ENCODE results near the gene SLC2A1.

SLC2A1 gene

GRCh38 chr1:42983693-42984092, 25.0 kb upstream of the SLC2A1 start:
- no peak overlapping the region for H3K27ac ChIP-seq (ENCODE audit: poor library complexity, severe bottlenecking)
- ATAC-seq (ENCODE audit: low read depth), result no peak
- H3K27me3 ChIP-seq (ENCODE audit: insufficient read depth, poor library complexity, severe bottlenecking), result no peaks in the 10 kb centered on the region
- no peaks in the 10 kb centered on the region for H3K4me1 ChIP-seq (ENCODE audit: insufficient read depth, poor library complexity, severe bottlenecking)
- H3K9me3 ChIP-seq (ENCODE audit: severe bottlenecking), result no peaks in the 10 kb centered on the region
- TF ChIP-seq, protein P1, sequence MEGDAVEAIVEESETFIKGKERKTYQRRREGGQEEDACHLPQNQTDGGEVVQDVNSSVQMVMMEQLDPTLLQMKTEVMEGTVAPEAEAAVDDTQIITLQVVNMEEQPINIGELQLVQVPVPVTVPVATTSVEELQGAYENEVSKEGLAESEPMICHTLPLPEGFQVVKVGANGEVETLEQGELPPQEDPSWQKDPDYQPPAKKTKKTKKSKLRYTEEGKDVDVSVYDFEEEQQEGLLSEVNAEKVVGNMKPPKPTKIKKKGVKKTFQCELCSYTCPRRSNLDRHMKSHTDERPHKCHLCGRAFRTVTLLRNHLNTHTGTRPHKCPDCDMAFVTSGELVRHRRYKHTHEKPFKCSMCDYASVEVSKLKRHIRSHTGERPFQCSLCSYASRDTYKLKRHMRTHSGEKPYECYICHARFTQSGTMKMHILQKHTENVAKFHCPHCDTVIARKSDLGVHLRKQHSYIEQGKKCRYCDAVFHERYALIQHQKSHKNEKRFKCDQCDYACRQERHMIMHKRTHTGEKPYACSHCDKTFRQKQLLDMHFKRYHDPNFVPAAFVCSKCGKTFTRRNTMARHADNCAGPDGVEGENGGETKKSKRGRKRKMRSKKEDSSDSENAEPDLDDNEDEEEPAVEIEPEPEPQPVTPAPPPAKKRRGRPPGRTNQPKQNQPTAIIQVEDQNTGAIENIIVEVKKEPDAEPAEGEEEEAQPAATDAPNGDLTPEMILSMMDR (IDR thresholded peaks at IDR 0.05; ENCODE audit: poor library complexity, severe bottlenecking), result no peak
- no peak overlapping the region for H3K4me3 ChIP-seq (ENCODE audit: severe bottlenecking)
- H3K36me3 ChIP-seq (ENCODE audit: low read depth), result peaks cover 8% of the 10 kb centered on the region; the same call in 1 of the 2 replicates
- DNase-seq (ENCODE audit: low spot score), result no peak

- TF ChIP-seq, protein P1 (IDR thresholded peaks at IDR 0.05; ENCODE audit: poor library complexity, severe bottlenecking), result no peak
- no peaks in the 10 kb centered on the region for H3K27me3 ChIP-seq (ENCODE audit: insufficient read depth, poor library complexity, severe bottlenecking)
- ATAC-seq (ENCODE audit: low read depth), result no peak
- no peak overlapping the region for H3K27ac ChIP-seq (ENCODE audit: poor library complexity, severe bottlenecking)
- no peak for DNase-seq (ENCODE audit: low spot score)
- H3K9me3 ChIP-seq (ENCODE audit: severe bottlenecking), result no peaks in the 10 kb centered on the region
- H3K36me3 ChIP-seq (ENCODE audit: low read depth), result peaks cover 8% of the 10 kb centered on the region; the same call in 1 of the 2 replicates
- H3K4me1 ChIP-seq (ENCODE audit: insufficient read depth, poor library complexity, severe bottlenecking), result no peaks in the 10 kb centered on the region
- no peak overlapping the region for H3K4me3 ChIP-seq (ENCODE audit: severe bottlenecking)
These were observed 24.6 kb upstream of the SLC2A1 start for GRCh38 chr1:42983253-42983652.

DNA sequence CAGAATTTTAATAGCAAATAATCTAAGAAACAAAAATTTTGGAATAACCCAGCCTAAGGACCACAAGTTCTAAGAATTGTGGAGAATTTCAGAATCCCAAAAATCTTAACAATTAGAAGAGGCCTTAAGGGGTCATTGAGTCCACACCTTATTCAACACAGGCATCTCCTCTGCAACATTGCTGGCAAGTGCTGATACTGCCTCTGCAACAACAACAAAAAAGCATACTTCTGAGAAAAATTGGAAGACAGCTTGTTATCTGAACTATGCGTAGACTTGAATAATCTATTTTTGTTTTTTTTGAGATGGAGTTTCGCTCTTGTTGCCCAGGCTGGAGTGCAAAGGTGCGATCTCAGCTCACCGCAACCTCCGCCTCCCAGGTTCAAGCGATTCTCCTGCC, 24.0 kb upstream of the SLC2A1 start:
- Histone ChIP-seq H3K4me1 (ENCODE audit: insufficient read depth, poor library complexity, severe bottlenecking) (no peaks in the 10 kb centered on the region), H3K4me3 (ENCODE audit: severe bottlenecking) (no peak overlapping the region), H3K36me3 (ENCODE audit: low read depth) (peaks cover 8% of the 10 kb centered on the region; the same call in 1 of the 2 replicates), H3K9me3 (ENCODE audit: severe bottlenecking) (no peaks in the 10 kb centered on the region), H3K27me3 (ENCODE audit: insufficient read depth, poor library complexity, severe bottlenecking) (no peaks in the 10 kb centered on the region), H3K27ac (ENCODE audit: poor library complexity, severe bottlenecking) (no peak overlapping the region)
- no peak for DNase-seq (ENCODE audit: low spot score)
- no peak for ATAC-seq (ENCODE audit: low read depth)
- TF ChIP-seq, protein P1 (IDR thresholded peaks at IDR 0.05; ENCODE audit: poor library complexity, severe bottlenecking), result no peak

- TF ChIP-seq, protein P1 (IDR thresholded peaks at IDR 0.05; ENCODE audit: poor library complexity, severe bottlenecking), result no peak
- Histone ChIP-seq H3K4me3 (ENCODE audit: severe bottlenecking) (no peak overlapping the region), H3K4me1 (ENCODE audit: insufficient read depth, poor library complexity, severe bottlenecking) (no peaks in the 10 kb centered on the region), H3K27me3 (ENCODE audit: insufficient read depth, poor library complexity, severe bottlenecking) (no peaks in the 10 kb centered on the region), H3K9me3 (ENCODE audit: severe bottlenecking) (no peaks in the 10 kb centered on the region), H3K27ac (ENCODE audit: poor library complexity, severe bottlenecking) (no peak overlapping the region), H3K36me3 (ENCODE audit: low read depth) (peaks cover 8% of the 10 kb centered on the region; the same call in 1 of the 2 replicates)
- ATAC-seq (ENCODE audit: low read depth) (no peak), DNase-seq (ENCODE audit: low spot score) (no peak)
These were observed 23.2 kb upstream of the SLC2A1 start for GRCh38 chr1:42981871-42982270.

- ATAC-seq (ENCODE audit: low read depth), result no peak
- TF ChIP-seq, protein P1 (IDR thresholded peaks at IDR 0.05; ENCODE audit: poor library complexity, severe bottlenecking), result no peak
These were observed 22.7 kb upstream of the SLC2A1 start for GRCh38 chr1:42981255-42981805.

More at GRCh38 chr1:42981255-42981805, 22.7 kb upstream of the SLC2A1 start:
- H3K4me1 ChIP-seq (ENCODE audit: insufficient read depth, poor library complexity, severe bottlenecking), result no peaks in the 10 kb centered on the region
- no peak overlapping the region for H3K27ac ChIP-seq (ENCODE audit: poor library complexity, severe bottlenecking)
- H3K27me3 ChIP-seq (ENCODE audit: insufficient read depth, poor library complexity, severe bottlenecking), result no peaks in the 10 kb centered on the region
- H3K9me3 ChIP-seq (ENCODE audit: severe bottlenecking), result no peaks in the 10 kb centered on the region
- no peak overlapping the region for H3K4me3 ChIP-seq (ENCODE audit: severe bottlenecking)
- DNase-seq (ENCODE audit: low spot score), result no peak
- peaks cover 8% of the 10 kb centered on the region; the same call in 1 of the 2 replicates for H3K36me3 ChIP-seq (ENCODE audit: low read depth)

All from RWPE2 (cell line).